NCI-H1105 treated with DMSO at 0.1 percent for 48 hours (cell line): Measurements from ENCODE around the gene COX5B.
"Not testable (repeated sequence)": the region's sequence is repeated elsewhere in the genome, so short reads cannot be mapped to it uniquely, and the experiment has no call there.

ENCODE experiments used
- DNase-seq: peaks from one replicate; lab custom pipeline; 2025; lab: John Stamatoyannopoulos, UW

COX5B gene, protein sequence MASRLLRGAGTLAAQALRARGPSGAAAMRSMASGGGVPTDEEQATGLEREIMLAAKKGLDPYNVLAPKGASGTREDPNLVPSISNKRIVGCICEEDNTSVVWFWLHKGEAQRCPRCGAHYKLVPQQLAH

GRCh38 chr2:97645695-97646629 lies at the start of gene COX5B:
Gene COX5B, plus strand, starts transcription at chr2:97646062. Its CDS starts 25 bp downstream, at chr2:97646087.
- peak; percentile 95 for DNase-seq

DNA sequence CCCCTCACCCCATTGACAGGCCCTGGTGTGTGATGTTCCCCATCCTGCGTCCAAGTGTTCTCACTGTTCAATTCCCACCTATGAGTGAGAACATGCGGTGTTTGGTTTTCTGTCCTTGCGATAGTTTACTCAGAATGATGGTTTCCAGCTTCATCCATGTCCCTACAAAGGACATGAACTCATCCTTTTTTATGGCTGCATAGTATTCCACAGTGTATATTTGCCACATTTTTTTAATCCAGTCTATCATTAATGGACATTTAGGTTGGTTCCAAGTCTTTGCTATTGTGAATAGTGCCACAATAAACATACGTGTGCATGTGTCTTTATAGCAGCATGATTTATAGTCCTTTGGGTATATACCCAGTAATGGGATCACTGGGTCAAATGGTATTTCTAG lies 49.7 kb upstream of the COX5B start:
- DNase-seq, result not testable (repeated sequence)

GRCh38 chr2:97601537-97601936 lies 44.3 kb upstream of the COX5B start:
- DNase-seq, result not testable (repeated sequence)

DNA sequence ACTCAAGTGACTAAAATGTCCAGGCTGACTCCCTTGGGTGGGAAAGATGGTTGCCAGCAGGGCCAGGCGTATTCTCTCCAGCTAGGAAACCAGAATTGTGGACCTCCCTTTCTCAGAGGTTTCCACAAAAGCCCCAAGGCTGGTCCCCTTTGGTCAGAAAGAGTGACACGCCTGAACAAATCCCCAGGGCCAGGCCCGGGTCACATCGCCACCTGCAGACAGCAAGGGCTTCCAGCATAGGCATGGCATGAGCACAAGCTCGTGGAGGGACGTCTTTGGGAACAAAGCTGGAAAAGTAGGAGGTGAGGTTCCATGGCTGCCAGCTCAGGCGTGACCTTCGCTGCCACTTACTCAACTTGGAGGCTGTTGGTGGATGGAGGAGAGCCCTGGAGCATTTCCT lies 40.8 kb upstream of the COX5B start:
- DNase-seq, result not testable (repeated sequence)

DNA sequence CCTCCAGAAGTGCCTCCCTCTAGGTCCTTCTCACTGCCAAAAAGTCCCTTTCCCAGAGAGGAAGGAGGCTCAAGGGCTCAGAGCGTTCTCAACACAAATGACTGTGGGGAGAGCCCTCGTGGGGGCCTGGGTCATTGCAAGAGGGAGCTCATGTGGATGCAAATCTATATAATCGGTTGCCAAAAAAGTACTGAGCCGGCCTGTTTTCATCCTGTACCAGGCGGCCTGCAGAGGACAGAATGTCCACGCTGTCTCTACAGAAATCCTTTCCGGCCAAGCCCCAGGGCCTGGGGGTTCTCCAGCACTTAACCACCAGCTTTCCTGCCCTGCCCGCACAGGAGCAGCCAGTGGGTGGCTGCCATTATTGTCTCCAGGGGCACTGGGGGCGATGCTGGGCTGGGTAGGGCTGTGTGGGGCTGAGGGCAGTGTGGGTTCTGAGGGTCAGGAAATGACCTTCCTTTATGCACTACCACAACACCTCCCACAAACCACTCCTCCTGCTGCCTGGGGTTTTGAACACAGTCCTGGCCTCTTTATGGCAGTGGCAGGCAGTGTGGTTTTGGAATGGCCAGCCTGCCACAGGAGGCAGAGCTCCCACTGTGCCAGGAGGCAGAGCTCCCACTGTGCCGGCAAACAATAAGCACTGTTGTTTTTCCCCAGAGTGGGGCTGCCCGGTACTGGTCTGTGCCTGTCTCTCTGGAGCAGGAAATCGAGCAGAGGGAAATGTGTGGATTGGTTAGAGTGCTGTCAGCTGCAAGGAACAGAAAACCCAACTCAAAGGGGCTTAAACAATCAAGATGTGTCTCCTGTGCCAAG lies 40.1 kb upstream of the COX5B start:
- DNase-seq, result not testable (repeated sequence)

DNA sequence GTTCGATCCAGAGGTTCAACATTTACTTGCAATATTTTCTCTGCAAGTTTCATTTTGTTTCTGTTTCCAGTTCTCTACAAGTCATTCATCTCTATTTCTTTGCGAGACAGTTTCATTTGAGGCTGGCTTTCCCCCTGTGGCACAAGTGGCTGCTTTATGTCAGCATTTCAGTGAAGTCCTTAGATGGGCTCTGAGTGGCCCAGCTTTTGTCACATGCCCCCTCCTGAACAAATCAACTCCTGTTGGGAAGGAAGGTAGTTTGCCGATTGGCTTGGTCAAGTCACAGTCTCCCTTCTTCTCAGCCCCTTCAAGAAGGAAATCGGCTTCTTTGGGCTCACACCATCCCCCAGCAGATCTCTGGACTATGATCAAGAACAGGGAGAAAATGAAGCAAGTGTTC lies 37.1 kb upstream of the COX5B start:
- not testable (repeated sequence) for DNase-seq

GRCh38 chr2:97611895-97612294 lies 34.0 kb upstream of the COX5B start:
- DNase-seq, result not testable (repeated sequence)

DNA sequence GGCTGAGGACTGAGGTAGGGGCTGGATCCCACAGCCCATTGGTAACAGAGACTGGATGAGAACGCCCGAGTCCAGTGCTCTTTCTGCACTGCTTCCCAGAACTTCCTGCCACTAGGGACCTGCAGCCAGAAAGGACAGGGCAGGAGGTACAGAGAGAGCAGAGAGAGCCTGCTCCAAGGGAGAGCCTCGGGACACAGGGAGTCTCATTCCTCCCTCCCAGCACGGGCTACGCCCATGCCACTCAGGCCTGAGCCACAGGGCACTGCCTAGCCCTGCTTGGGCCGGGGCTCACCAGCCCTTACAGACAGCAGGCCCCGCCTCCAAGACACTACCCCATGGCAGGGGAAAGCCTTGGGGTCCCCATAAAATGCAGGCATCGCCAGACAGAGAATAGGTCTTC lies 30.1 kb upstream of the COX5B start:
- not testable (repeated sequence) for DNase-seq

DNA sequence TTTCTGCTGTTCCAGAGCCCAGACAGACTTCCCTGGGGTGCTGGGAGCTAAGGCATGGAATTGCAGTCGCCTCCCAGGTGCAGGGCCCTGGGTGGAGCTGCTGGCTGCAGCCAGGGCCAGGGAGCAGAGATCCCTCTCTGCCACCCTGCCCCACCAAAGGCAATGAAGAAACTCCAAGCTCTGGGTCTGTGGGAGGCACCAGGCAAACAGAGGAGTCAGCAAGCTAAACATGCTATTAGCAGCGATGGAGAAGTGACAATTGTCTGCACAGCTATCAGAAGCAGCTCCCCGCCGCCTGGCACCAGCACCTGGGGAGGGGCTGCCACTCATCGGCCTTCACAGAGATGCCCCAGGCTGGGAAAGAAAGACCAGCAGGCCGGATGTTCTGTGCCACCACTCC lies 28.0 kb upstream of the COX5B start:
- DNase-seq, result no peak

- DNase-seq, result not testable (repeated sequence)
Observed at GRCh38 chr2:97618939-97619827, 26.7 kb upstream of the COX5B start.

- DNase-seq, result not testable (repeated sequence)
Observed at GRCh38 chr2:97620492-97620891, 25.4 kb upstream of the COX5B start.

GRCh38 chr2:97622976-97623375 lies 22.9 kb upstream of the COX5B start:
- not testable (repeated sequence) for DNase-seq

GRCh38 chr2:97625354-97626048 lies 20.4 kb upstream of the COX5B start:
- DNase-seq, result not testable (repeated sequence)

DNA sequence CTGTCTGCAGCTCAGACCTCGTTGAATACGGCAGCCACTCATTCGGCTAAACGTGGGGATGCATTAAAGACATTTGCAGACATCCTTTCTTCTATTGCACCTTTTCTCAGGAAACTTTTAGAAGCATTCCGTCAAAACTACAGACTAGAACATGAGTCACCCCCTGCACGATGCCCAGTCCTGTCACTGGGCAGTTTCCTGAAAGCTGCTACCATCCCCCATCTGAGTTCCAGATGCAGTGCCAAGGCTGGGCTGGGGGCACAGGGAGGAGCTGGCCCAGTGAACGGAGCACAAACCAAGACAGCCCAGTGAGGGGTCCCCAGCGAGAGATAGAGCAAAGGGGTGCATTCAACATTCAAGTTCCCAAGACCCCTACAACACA lies 19.8 kb upstream of the COX5B start:
- not testable (repeated sequence) for DNase-seq

GRCh38 chr2:97644023-97644717 lies 1.7 kb upstream of the COX5B start:
- no peak for DNase-seq

- no peak for DNase-seq
Observed at GRCh38 chr2:97645112-97645694, 659 bp upstream of the COX5B start.

- DNase-seq, result no peak
Observed at GRCh38 chr2:97646977-97647376, 1.1 kb downstream of the COX5B start.

- no peak for DNase-seq
Observed at GRCh38 chr2:97651114-97651513, 5.3 kb downstream of the COX5B start.

DNA sequence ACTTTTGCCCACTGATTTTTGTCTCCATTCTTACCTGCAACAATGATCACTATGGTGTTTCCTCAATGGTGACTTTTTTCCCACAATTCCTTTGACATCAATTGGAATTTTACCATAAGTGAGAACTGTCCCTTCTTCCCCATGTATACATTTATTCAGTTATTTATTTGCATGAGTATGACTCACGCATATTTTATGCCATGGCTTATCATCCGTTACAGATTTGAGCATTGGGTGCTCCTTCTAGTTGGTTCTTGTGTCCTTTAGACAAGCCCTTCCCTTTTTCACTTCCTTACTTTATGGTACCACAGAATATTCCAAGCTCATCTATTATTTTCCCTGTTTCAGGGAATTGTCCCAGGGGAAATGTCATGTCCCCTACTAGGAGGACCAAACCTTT lies 7.6 kb downstream of the COX5B start:
- DNase-seq, result no peak

- DNase-seq, result no peak
Observed at GRCh38 chr2:97653874-97654273, 8.0 kb downstream of the COX5B start.
